Peyer's patch (tissue), 4 donors: ENCODE measurements around the gene HEXIM1.

Experiments used
- CTCF ChIP-seq, 6 experiments: fragments of 450-650 bp in 4 of 6; fragments of 200-600 bp in 2 of 6; sonication (generic) in 1 of 6; IDR thresholded peaks; one replicate each; pipeline ENCODE4 v1.5.1; 2017 to 2019; ENCODE audit warnings: antibody characterized with exemption in 6 of 6, mild to moderate bottlenecking in 3 of 6, moderate library complexity in 1 of 6
- POLR2A ChIP-seq, 2 donors: fragments of 450-650 bp; IDR thresholded peaks; one replicate each; pipeline ENCODE4 v1.5.1; 2017; ENCODE audit warnings: antibody characterized with exemption in 2 of 2, mild to moderate bottlenecking in 2 of 2, moderate library complexity in 2 of 2

GRCh38 chr17:45101883-45102811, 46.1 kb upstream of the HEXIM1 start:
- TF ChIP-seq CTCF (IDR thresholded peaks at IDR 0.05) (no peak), POLR2A (IDR thresholded peaks at IDR 0.05) (no peak)
